Left ventricle myocardium inferior (tissue), 1 donor: Measurements from ENCODE around the gene FOXN1. TPM values are rescaled to one million over a fixed set of nuclear protein-coding genes. Genes with fewer than 3 reads are reported as not detected.

ENCODE experiments used
- DNase-seq: peaks from one replicate; pipeline ENCODE4 v3.0.0-alpha.2; 2020
- H3K27ac ChIP-seq: fragments of 200-600 bp; replicated peaks from 2 replicates; pipeline ENCODE4 v1.8.0; 2021
- H3K27me3 ChIP-seq: fragments of 200-600 bp; 2 replicates; pipeline ENCODE4 v1.8.0; 2021; ENCODE audit warnings: low read depth
- H3K36me3 ChIP-seq: fragments of 200-600 bp; 2 replicates; pipeline ENCODE4 v1.8.0; 2021
- H3K4me1 ChIP-seq: fragments of 200-600 bp; 2 replicates; pipeline ENCODE4 v1.8.0; 2021
- H3K4me3 ChIP-seq: fragments of 200-600 bp; 2 replicates; pipeline ENCODE4 v1.8.0; 2021; ENCODE audit warnings: mild to moderate bottlenecking, moderate library complexity
- H3K9me3 ChIP-seq: fragments of 200-600 bp; replicated peaks from 2 replicates; pipeline ENCODE4 v1.8.0; 2021
- intact Hi-C: fragments of 100-400 bp; cut with micrococcal nuclease; formaldehyde crosslinking; loops from one replicate; pipeline ENCODE4 v1.11.0; 2022
- total RNA-seq: library from RNA; stranded (reverse); fragmentation: NEBNext Ultra II Directional; extraction: Animal tissue kit (Norgen Biotek cat#: 25700); gene quantifications from one replicate; pipeline ENCODE4 v1.2.1, GENCODE V29; 2021
- TF ChIP-seq, protein P1 (sequence below): fragments of 200-600 bp; IDR thresholded peaks from 2 replicates; pipeline ENCODE4 v1.8.0; 2021; ENCODE audit warnings: antibody characterized with exemption, mild to moderate bottlenecking, borderline replicate concordance
- donor health status: DM: no; HTN: yes; CAD: no; lungs with severe emphysema.

The FOXN1 gene
- total RNA-seq, 1 donor from 2014 or later: not detected

GRCh38 chr17:28544402-28545140 is 38.4 kb downstream of the FOXN1 start:
- Histone ChIP-seq H3K4me1 (peaks cover 11% of the 10 kb centered on the region), H3K27me3 (no peaks in the 10 kb centered on the region), H3K27ac (no peak overlapping the region), H3K9me3 (no peaks in the 10 kb centered on the region), H3K36me3 (peaks cover 10% of the 10 kb centered on the region), H3K4me3 (no peak overlapping the region)
- intact Hi-C loops: no loop called here
- TF ChIP-seq, protein P1, sequence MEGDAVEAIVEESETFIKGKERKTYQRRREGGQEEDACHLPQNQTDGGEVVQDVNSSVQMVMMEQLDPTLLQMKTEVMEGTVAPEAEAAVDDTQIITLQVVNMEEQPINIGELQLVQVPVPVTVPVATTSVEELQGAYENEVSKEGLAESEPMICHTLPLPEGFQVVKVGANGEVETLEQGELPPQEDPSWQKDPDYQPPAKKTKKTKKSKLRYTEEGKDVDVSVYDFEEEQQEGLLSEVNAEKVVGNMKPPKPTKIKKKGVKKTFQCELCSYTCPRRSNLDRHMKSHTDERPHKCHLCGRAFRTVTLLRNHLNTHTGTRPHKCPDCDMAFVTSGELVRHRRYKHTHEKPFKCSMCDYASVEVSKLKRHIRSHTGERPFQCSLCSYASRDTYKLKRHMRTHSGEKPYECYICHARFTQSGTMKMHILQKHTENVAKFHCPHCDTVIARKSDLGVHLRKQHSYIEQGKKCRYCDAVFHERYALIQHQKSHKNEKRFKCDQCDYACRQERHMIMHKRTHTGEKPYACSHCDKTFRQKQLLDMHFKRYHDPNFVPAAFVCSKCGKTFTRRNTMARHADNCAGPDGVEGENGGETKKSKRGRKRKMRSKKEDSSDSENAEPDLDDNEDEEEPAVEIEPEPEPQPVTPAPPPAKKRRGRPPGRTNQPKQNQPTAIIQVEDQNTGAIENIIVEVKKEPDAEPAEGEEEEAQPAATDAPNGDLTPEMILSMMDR: no peak
- DNase-seq: no peak

DNA sequence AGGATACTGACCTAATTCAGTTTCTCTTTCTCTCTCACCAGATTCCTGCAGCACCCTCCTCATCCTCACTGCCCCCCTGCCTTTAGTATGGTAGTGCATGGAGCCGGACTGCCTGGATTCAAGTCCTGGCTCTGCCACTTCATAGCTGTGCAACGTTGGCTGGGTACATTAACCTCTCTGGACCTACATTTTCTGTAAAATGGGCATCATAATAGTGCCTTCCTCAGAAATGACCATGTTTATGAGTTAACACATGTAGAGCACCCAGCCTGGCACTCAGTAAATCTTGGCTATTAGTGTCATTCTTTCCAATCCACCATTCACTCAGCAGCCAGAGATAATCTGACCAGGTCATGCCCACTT is 39.0 kb downstream of the FOXN1 start:
- H3K9me3 ChIP-seq: no peaks in the 10 kb centered on the region
- intact Hi-C loops: no loop called here
- peaks cover 17% of the 10 kb centered on the region for H3K4me1 ChIP-seq
- no peaks in the 10 kb centered on the region for H3K27me3 ChIP-seq
- TF ChIP-seq, protein P1: no peak
- no peak overlapping the region for H3K4me3 ChIP-seq
- peaks cover 10% of the 10 kb centered on the region for H3K36me3 ChIP-seq
- no peak for DNase-seq
- H3K27ac ChIP-seq: no peak overlapping the region

DNA sequence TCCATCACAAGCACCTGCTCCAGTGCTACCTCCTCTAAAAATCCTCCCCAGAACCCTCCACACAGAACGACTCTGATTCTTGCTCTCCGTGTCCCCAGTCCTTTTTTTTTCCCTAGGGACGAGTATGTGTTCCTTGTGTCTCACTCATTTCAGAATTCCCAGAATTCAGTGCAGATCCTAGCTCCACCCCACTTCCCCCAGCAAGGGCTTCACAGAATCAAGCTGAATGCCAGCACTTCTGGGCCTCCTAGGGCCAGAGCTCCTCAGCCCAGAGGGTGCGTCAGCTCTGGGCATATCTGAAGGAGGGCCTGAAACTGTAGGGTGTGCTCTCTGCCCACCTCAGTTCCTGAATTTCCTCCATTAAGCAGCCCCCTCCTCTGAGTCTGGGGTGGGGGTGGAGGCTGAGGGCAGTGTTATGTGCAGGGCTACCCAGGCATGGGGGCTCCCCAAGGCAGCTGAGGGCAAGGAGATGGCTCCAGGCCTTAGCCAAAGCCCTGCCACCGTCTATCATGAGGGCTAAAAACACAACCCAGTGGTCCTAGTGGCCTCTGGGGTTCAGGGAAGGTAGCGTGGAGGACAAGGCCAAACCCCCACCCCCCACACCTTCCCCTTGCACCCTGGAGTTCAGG is 39.8 kb downstream of the FOXN1 start:
- Histone ChIP-seq H3K4me3 (no peak overlapping the region), H3K27ac (no peak overlapping the region), H3K9me3 (no peaks in the 10 kb centered on the region), H3K27me3 (no peaks in the 10 kb centered on the region), H3K36me3 (peaks cover 10% of the 10 kb centered on the region), H3K4me1 (peaks cover 24% of the 10 kb centered on the region)
- no peak for DNase-seq
- TF ChIP-seq, protein P1: no peak
- intact Hi-C loops: no loop called here

DNA sequence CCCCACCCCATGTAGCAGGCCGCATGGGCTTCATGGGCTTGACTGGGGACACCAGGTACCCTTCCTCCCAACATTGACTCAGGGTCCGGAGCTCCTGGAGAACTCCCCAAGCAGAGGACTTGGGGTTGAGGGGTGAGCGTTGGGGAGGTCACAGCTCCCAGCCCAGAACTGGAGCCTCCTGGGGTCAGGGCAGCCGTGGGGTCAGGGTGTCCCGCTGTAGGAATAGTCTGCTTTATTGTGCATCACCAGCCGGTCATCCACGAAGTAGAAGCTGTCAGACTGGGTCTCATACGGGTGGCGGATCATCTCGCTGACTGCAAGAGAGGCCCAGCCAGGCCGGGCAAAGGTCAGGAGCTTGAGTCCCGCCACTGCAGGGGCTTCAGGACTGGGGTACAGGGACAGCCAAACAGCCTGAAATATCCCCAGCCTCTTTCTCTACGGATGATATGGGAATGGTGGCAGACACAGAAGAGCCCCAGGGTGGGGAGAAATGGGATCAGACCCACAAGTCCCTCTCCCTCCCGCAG is 41.0 kb downstream of the FOXN1 start:
- no peak for DNase-seq
- no peak overlapping the region for H3K4me3 ChIP-seq
- TF ChIP-seq, protein P1: no peak
- peaks cover 37% of the 10 kb centered on the region for H3K4me1 ChIP-seq
- intact Hi-C loops: no loop called here
- no peak overlapping the region for H3K27ac ChIP-seq
- H3K36me3 ChIP-seq: peaks cover 10% of the 10 kb centered on the region
- no peaks in the 10 kb centered on the region for H3K27me3 ChIP-seq
- H3K9me3 ChIP-seq: no peaks in the 10 kb centered on the region

DNA sequence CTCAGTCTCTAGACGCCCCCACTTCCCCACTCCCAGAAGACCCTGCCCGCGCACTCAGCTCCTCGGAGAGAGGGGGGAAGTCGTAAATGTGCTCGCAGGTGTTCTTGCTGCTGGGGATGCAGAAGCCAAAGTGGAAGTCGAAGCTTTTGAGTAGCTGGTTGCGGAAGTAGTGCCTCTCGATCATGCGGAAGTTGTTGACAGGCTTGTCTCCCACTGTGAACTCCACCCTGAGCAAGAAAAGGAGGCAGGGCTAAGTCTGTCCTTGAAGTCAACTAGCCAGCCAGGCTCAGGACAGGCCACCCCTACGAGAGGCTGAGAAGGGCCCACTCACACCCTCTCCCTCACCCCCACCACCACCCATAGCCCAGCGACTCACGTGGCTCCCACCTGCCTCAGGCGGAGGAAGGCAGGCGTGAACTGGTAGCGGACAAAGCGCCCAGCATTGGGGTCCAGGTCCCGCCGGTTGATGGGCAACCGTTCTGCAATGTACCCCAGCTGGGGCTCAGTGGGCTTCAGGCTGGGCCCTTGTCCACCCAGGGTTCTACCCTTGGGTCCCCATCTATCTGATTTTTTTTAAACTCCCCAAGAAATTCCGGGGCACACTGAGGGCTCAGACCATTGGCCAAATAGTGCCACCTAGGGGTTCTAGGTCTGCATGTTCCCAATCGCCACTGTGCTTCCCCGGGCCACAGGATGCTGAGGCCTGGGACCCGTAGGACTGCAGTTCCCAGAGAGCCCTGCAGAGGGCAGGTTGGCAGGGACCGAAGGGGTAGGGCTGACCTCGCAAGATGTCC is 41.7 kb downstream of the FOXN1 start:
- H3K36me3 ChIP-seq: peaks cover 10% of the 10 kb centered on the region
- H3K4me1 ChIP-seq: peaks cover 44% of the 10 kb centered on the region
- intact Hi-C loops: no loop called here
- H3K27ac ChIP-seq: no peak overlapping the region
- H3K27me3 ChIP-seq: no peaks in the 10 kb centered on the region
- no peak overlapping the region for H3K4me3 ChIP-seq
- no peaks in the 10 kb centered on the region for H3K9me3 ChIP-seq
- DNase-seq: peak; percentile 69
- TF ChIP-seq, protein P1: peak; percentile 92
